Neural progenitor cell (in vitro differentiated cells): ENCODE measurements around the gene DCUN1D1. TPM values are rescaled to one million over a fixed set of nuclear protein-coding genes. Genes with fewer than 3 reads are reported as not detected.

Experiments used
- DNase-seq: peaks from one replicate; pipeline ENCODE4 v3.0.0-alpha.2; 2016; ENCODE audit warnings: low spot score
- H2AFZ ChIP-seq: fragments of 200-600 bp; sonication (generic); replicated peaks from 2 replicates; pipeline ENCODE4 v1.6.1; 2016; ENCODE audit warnings: antibody characterized with exemption
- H3F3A ChIP-seq: fragments of 200-600 bp; sonication (generic); 2 replicates; pipeline ENCODE4 v1.6.1; 2016; ENCODE audit warnings: antibody characterized with exemption, low read depth
- H3K27ac ChIP-seq: fragments of 200-600 bp; sonication (generic); 2 replicates; pipeline ENCODE4 v1.5.1; 2016; ENCODE audit warnings: mild to moderate bottlenecking
- H3K27me3 ChIP-seq: fragments of 200-600 bp; sonication (generic); 2 replicates; pipeline ENCODE4 v1.6.1; 2016; ENCODE audit warnings: mild to moderate bottlenecking, moderate library complexity
- H3K36me3 ChIP-seq: fragments of 200-600 bp; sonication (generic); 2 replicates; pipeline ENCODE4 v1.5.1; 2016
- H3K4me1 ChIP-seq: fragments of 200-600 bp; sonication (generic); 2 replicates; pipeline ENCODE4 v1.6.1; 2016; ENCODE audit warnings: mixed run types
- H3K4me2 ChIP-seq: fragments of 200-600 bp; sonication (generic); 2 replicates; pipeline ENCODE4 v1.6.1; 2016
- H3K4me3 ChIP-seq: fragments of 200-600 bp; sonication (generic); 2 replicates; pipeline ENCODE4 v1.5.1; 2016
- H3K79me2 ChIP-seq: fragments of 200-600 bp; sonication (generic); 2 replicates; pipeline ENCODE4 v1.6.1; 2016; ENCODE audit warnings: low read depth
- H3K9ac ChIP-seq: fragments of 200-600 bp; sonication (generic); 2 replicates; pipeline ENCODE4 v1.6.1; 2016
- H3K9me3 ChIP-seq: fragments of 200-600 bp; sonication (generic); 2 replicates; pipeline ENCODE4 v1.5.1; 2016; ENCODE audit warnings: low read depth
- H4K20me1 ChIP-seq: fragments of 200-600 bp; sonication (generic); 2 replicates; pipeline ENCODE4 v1.6.1; 2016; ENCODE audit warnings: low read depth
- H3K27ac Mint-ChIP-seq: 3 replicates; pipeline ENCODE4 v1.8.0; 2021; ENCODE audit warnings: mixed read lengths
- H3K27me3 Mint-ChIP-seq: 2 replicates; pipeline ENCODE4 v1.8.0; 2022; ENCODE audit warnings: low read depth, mild to moderate bottlenecking, inconsistent platforms, moderate library complexity, mixed read lengths; ENCODE audit not compliant: insufficient read depth
- H3K36me3 Mint-ChIP-seq: 3 replicates; pipeline ENCODE4 v1.8.0; 2021; ENCODE audit warnings: mixed read lengths
- H3K4me1 Mint-ChIP-seq: 3 replicates; pipeline ENCODE4 v1.8.0; 2021; ENCODE audit warnings: mixed read lengths
- H3K4me3 Mint-ChIP-seq: 3 replicates; pipeline ENCODE4 v1.8.0; 2021; ENCODE audit warnings: mild to moderate bottlenecking, moderate library complexity, mixed read lengths
- H3K9me3 Mint-ChIP-seq: 3 replicates; pipeline ENCODE4 v1.8.0; 2020; ENCODE audit warnings: mixed read lengths
- EZH2 ChIP-seq: fragments of 200-600 bp; sonication (generic); IDR thresholded peaks from 2 replicates; pipeline ENCODE4 v1.6.1; 2017; ENCODE audit warnings: antibody characterized with exemption, mild to moderate bottlenecking, moderate library complexity
- EZH2phosphoT487 ChIP-seq: fragments of 200-600 bp; sonication (generic); IDR thresholded peaks from 2 replicates; pipeline ENCODE4 v1.6.1; 2017; ENCODE audit warnings: antibody characterized with exemption
- total RNA-seq: library from RNA; depleted of rRNA; stranded (reverse); fragments of >200 nt; gene quantifications from 2 replicates; pipeline ENCODE4 v1.2.3, GENCODE V29; 2015; ENCODE audit warnings: low replicate concordance
- TF ChIP-seq, protein P1 (sequence below): fragments of 200-600 bp; sonication (generic); IDR thresholded peaks from 2 replicates; pipeline ENCODE4 v1.5.1; 2017; ENCODE audit warnings: antibody characterized with exemption, mild to moderate bottlenecking

DCUN1D1 gene
- total RNA-seq, 1 donor from 2014 or later = 63.6 TPM

DNA sequence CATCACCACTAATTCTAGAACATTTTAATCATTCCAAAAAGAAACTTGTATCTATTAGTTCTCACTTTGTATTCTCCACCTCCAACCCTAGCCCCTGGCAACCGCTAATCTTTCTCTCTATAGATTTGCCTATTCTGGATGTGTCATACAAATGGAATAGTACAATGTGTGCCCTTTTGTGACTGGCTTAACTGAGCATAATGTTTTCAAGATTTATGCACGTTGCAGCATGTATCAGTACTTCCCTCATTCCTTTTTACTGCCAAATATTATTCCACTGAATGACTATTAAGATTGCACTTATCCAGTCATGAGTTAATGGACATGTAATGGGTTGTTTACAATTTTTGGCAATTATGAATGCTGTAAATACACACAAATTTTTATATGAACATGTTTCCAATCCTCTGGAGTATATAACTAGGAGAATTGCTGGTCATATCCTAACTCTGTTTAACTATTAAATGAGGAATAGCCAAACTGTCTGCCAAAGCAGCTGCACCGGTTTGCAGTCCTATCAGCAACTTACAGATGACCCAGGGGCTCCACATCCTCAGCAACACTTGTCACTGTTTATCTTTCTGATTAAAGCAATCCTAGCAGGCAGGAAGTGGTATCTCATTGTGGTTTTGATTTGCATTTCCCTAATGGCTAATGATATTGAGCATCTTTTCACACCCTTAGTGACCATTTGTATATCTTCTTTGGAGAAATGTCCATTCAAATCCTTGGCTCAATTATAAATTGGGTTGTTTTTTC, 42.9 kb downstream of the DCUN1D1 start:
- no peaks in the 10 kb centered on the region for H3K4me1 Mint-ChIP-seq
- H3K27me3 Mint-ChIP-seq = no peaks in the 10 kb centered on the region
- no peak overlapping the region for H3K4me3 Mint-ChIP-seq
- no peak overlapping the region for H3K4me3 ChIP-seq
- peaks cover 10% of the 10 kb centered on the region for H3F3A ChIP-seq
- no peak overlapping the region for H3K27ac ChIP-seq
- TF ChIP-seq EZH2 = no peak
- no peak for TF ChIP-seq EZH2phosphoT487
- TF ChIP-seq, protein P1, sequence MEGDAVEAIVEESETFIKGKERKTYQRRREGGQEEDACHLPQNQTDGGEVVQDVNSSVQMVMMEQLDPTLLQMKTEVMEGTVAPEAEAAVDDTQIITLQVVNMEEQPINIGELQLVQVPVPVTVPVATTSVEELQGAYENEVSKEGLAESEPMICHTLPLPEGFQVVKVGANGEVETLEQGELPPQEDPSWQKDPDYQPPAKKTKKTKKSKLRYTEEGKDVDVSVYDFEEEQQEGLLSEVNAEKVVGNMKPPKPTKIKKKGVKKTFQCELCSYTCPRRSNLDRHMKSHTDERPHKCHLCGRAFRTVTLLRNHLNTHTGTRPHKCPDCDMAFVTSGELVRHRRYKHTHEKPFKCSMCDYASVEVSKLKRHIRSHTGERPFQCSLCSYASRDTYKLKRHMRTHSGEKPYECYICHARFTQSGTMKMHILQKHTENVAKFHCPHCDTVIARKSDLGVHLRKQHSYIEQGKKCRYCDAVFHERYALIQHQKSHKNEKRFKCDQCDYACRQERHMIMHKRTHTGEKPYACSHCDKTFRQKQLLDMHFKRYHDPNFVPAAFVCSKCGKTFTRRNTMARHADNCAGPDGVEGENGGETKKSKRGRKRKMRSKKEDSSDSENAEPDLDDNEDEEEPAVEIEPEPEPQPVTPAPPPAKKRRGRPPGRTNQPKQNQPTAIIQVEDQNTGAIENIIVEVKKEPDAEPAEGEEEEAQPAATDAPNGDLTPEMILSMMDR = no peak
- no peak overlapping the region for H3K27ac Mint-ChIP-seq
- H3K27me3 ChIP-seq = no peaks in the 10 kb centered on the region
- DNase-seq = no peak
- peaks cover 4% of the 10 kb centered on the region for H3K36me3 Mint-ChIP-seq
- peaks cover 11% of the 10 kb centered on the region for H3K36me3 ChIP-seq
- H3K79me2 ChIP-seq = no peaks in the 10 kb centered on the region
- no peak overlapping the region for H2AFZ ChIP-seq
- no peaks in the 10 kb centered on the region for H3K9me3 ChIP-seq
- no peak overlapping the region for H3K4me2 ChIP-seq
- peaks cover 5% of the 10 kb centered on the region for H3K9me3 Mint-ChIP-seq
- H4K20me1 ChIP-seq = no peaks in the 10 kb centered on the region
- no peak overlapping the region for H3K9ac ChIP-seq
- H3K4me1 ChIP-seq = no peaks in the 10 kb centered on the region

DNA sequence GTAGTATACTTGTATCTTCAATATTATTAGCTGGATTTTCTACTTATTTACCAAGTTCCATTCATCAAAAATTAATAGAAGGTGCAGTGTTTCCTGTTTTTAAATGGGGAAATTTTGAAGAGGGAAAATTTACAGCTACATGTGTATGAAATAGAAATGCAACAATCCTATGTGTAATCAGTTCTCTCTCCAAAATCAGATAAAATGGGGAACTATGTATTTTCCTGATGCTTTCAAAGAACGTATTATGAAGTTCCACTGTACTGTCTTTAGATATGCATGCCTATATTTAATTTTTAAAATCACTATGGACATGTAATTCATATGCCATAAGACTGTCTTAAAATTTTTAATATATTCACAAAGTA, 43.4 kb downstream of the DCUN1D1 start:
- peaks cover 8% of the 10 kb centered on the region for H3K9me3 Mint-ChIP-seq
- H3K27ac Mint-ChIP-seq = no peak overlapping the region
- Histone ChIP-seq H3F3A (peaks cover 10% of the 10 kb centered on the region), H3K4me2 (no peak overlapping the region), H3K4me3 (no peak overlapping the region), H4K20me1 (no peaks in the 10 kb centered on the region), H3K36me3 (peaks cover 8% of the 10 kb centered on the region), H3K27ac (no peak overlapping the region), H3K79me2 (no peaks in the 10 kb centered on the region), H3K4me1 (no peaks in the 10 kb centered on the region), H3K9me3 (no peaks in the 10 kb centered on the region), H3K9ac (no peak overlapping the region), H2AFZ (no peak overlapping the region), H3K27me3 (no peaks in the 10 kb centered on the region)
- H3K27me3 Mint-ChIP-seq = no peaks in the 10 kb centered on the region
- no peak overlapping the region for H3K4me3 Mint-ChIP-seq
- DNase-seq = no peak
- H3K4me1 Mint-ChIP-seq = no peaks in the 10 kb centered on the region
- TF ChIP-seq, protein P1 = no peak
- TF ChIP-seq EZH2phosphoT487 (no peak), EZH2 (no peak)
- H3K36me3 Mint-ChIP-seq = peaks cover 6% of the 10 kb centered on the region

GRCh38 chr3:182936239-182936917, 44.0 kb downstream of the DCUN1D1 start:
- Mint-ChIP-seq H3K9me3 (peaks cover 10% of the 10 kb centered on the region), H3K27ac (no peak overlapping the region), H3K27me3 (no peaks in the 10 kb centered on the region), H3K36me3 (peaks cover 8% of the 10 kb centered on the region), H3K4me1 (no peaks in the 10 kb centered on the region), H3K4me3 (no peak overlapping the region)
- no peaks in the 10 kb centered on the region for H3K79me2 ChIP-seq
- no peak overlapping the region for H3K27ac ChIP-seq
- H3K4me3 ChIP-seq = no peak overlapping the region
- H3K4me2 ChIP-seq = no peak overlapping the region
- H3K9ac ChIP-seq = no peak overlapping the region
- peaks cover 3% of the 10 kb centered on the region for H3K36me3 ChIP-seq
- no peak for DNase-seq
- H3K4me1 ChIP-seq = no peaks in the 10 kb centered on the region
- H3F3A ChIP-seq = peaks cover 10% of the 10 kb centered on the region
- no peaks in the 10 kb centered on the region for H4K20me1 ChIP-seq
- no peak overlapping the region for H2AFZ ChIP-seq
- TF ChIP-seq EZH2phosphoT487 (no peak), EZH2 (no peak)
- TF ChIP-seq, protein P1 = no peak
- no peaks in the 10 kb centered on the region for H3K27me3 ChIP-seq
- H3K9me3 ChIP-seq = no peaks in the 10 kb centered on the region
